PC-9 (cell line): ENCODE measurements around the gene ADARB2.

ENCODE experiments used
- EZH2 ChIP-seq: fragments of 200-600 bp; sonication (generic); IDR thresholded peaks from 2 replicates; pipeline ENCODE4 v1.8.0; 2017; ENCODE audit warnings: antibody characterized with exemption, low read depth
- TF ChIP-seq, protein P1 (sequence below): fragments of 200-600 bp; sonication (generic); conservative IDR thresholded peaks from 2 replicates; pipeline ENCODE4 v1.6.1; 2017; ENCODE audit warnings: mixed run types, antibody characterized with exemption, mild to moderate bottlenecking, moderate library complexity

DNA sequence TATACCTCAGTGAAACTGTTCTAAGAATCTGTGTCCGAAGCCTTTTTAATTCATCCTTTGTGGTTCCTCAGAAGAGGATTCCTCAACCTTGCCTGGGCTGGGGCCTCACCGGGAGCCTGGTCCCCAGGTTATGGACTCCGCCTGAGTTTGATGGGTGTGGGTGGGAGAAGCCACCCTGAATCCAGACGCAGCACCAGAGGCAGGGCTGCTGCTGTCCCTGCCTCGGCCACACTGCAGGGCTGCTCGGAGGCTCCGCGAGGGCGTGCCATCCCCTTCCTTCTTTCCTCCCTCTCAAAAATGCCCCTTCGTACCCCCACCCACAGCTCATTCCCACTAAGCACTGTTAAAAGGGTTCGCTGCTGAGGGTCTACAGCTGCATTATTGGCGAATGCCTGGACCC is 146.3 kb downstream of the ADARB2 start:
- TF ChIP-seq, protein P1, sequence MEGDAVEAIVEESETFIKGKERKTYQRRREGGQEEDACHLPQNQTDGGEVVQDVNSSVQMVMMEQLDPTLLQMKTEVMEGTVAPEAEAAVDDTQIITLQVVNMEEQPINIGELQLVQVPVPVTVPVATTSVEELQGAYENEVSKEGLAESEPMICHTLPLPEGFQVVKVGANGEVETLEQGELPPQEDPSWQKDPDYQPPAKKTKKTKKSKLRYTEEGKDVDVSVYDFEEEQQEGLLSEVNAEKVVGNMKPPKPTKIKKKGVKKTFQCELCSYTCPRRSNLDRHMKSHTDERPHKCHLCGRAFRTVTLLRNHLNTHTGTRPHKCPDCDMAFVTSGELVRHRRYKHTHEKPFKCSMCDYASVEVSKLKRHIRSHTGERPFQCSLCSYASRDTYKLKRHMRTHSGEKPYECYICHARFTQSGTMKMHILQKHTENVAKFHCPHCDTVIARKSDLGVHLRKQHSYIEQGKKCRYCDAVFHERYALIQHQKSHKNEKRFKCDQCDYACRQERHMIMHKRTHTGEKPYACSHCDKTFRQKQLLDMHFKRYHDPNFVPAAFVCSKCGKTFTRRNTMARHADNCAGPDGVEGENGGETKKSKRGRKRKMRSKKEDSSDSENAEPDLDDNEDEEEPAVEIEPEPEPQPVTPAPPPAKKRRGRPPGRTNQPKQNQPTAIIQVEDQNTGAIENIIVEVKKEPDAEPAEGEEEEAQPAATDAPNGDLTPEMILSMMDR = no peak
- no peak for TF ChIP-seq EZH2
